ENCODE data around the gene REV3L.

REV3L gene

GRCh38 chr6:111437573-111437972 lies 45.4 kb downstream of the REV3L start:
- no peak overlapping the region for H3K27ac Mint-ChIP-seq
- no peaks in the 10 kb centered on the region for H3K27me3 Mint-ChIP-seq (ENCODE audit: low read depth, poor library complexity)
- peaks cover 43% of the 10 kb centered on the region for H3K36me3 Mint-ChIP-seq (ENCODE audit: low read depth)
- H3K9me3 Mint-ChIP-seq = peaks cover 31% of the 10 kb centered on the region
- TF ChIP-seq CTCF (IDR thresholded peaks at IDR 0.05) = no peak
- no peak for DNase-seq
- no peaks in the 10 kb centered on the region for H3K4me1 Mint-ChIP-seq
- H3K4me3 Mint-ChIP-seq = no peak overlapping the region

- peaks cover 4% of the 10 kb centered on the region for H3K4me1 Mint-ChIP-seq
- H3K4me3 Mint-ChIP-seq = no peak overlapping the region
- peaks cover 80% of the 10 kb centered on the region for H3K36me3 Mint-ChIP-seq (ENCODE audit: low read depth)
- no peak for DNase-seq
- no peak for TF ChIP-seq CTCF (IDR thresholded peaks at IDR 0.05)
- peaks cover 4% of the 10 kb centered on the region for H3K27me3 Mint-ChIP-seq (ENCODE audit: low read depth, poor library complexity)
- peaks cover 63% of the 10 kb centered on the region for H3K9me3 Mint-ChIP-seq
- H3K27ac Mint-ChIP-seq = no peak overlapping the region
These were observed 50.5 kb downstream of the REV3L start for GRCh38 chr6:111432511-111432910.

GRCh38 chr6:111430605-111431376 lies 52.2 kb downstream of the REV3L start:
- peak overlapping the region; percentile 5 for H3K27ac Mint-ChIP-seq
- H3K4me1 Mint-ChIP-seq = peaks cover 4% of the 10 kb centered on the region
- H3K36me3 Mint-ChIP-seq (ENCODE audit: low read depth) = peaks cover 81% of the 10 kb centered on the region
- no peak for TF ChIP-seq CTCF (IDR thresholded peaks at IDR 0.05)
- peaks cover 4% of the 10 kb centered on the region for H3K27me3 Mint-ChIP-seq (ENCODE audit: low read depth, poor library complexity)
- H3K9me3 Mint-ChIP-seq = peaks cover 65% of the 10 kb centered on the region
- no peak for DNase-seq
- H3K4me3 Mint-ChIP-seq = no peak overlapping the region

GRCh38 chr6:111429571-111429970 lies 53.4 kb downstream of the REV3L start:
- Mint-ChIP-seq H3K4me3 (no peak overlapping the region), H3K9me3 (peaks cover 62% of the 10 kb centered on the region), H3K27me3 (ENCODE audit: low read depth, poor library complexity) (peaks cover 4% of the 10 kb centered on the region), H3K27ac (peak overlapping the region; percentile 41), H3K4me1 (peaks cover 5% of the 10 kb centered on the region), H3K36me3 (ENCODE audit: low read depth) (peaks cover 78% of the 10 kb centered on the region)
- TF ChIP-seq CTCF (IDR thresholded peaks at IDR 0.05) = no peak
- DNase-seq = no peak

GRCh38 chr6:111428811-111429210 lies 54.2 kb downstream of the REV3L start:
- H3K9me3 Mint-ChIP-seq = peaks cover 58% of the 10 kb centered on the region
- H3K27ac Mint-ChIP-seq = peak overlapping the region; percentile 32
- H3K36me3 Mint-ChIP-seq (ENCODE audit: low read depth) = peaks cover 75% of the 10 kb centered on the region
- DNase-seq = no peak
- no peak for TF ChIP-seq CTCF (IDR thresholded peaks at IDR 0.05)
- peaks cover 11% of the 10 kb centered on the region for H3K4me1 Mint-ChIP-seq
- H3K4me3 Mint-ChIP-seq = no peak overlapping the region
- peaks cover 4% of the 10 kb centered on the region for H3K27me3 Mint-ChIP-seq (ENCODE audit: low read depth, poor library complexity)

Data from nephron progenitor cell (in vitro differentiated cells).